IPS DF 6.9 (cell line): ENCODE data around the gene ATF3.

Experiments
- DNase-seq: peaks from one replicate; pipeline ENCODE4 v3.0.0-alpha.2; 2013; ENCODE audit warnings: low read depth, low spot score
- H3K27ac ChIP-seq: one replicate; pipeline ENCODE4 v1.5.1; 2013; ENCODE audit warnings: low read length, control low read depth
- H3K27me3 ChIP-seq: 2 replicates; pipeline ENCODE4 v1.6.1; 2013; ENCODE audit warnings: mild to moderate bottlenecking, low read length; ENCODE audit not compliant: control insufficient read depth, insufficient read depth
- H3K36me3 ChIP-seq: 2 replicates; pipeline ENCODE4 v1.6.1; 2013; ENCODE audit warnings: low read length; ENCODE audit not compliant: control insufficient read depth, insufficient read depth
- H3K4me1 ChIP-seq: 2 replicates; pipeline ENCODE4 v1.6.1; 2013; ENCODE audit warnings: low read length; ENCODE audit not compliant: control insufficient read depth, insufficient read depth
- H3K4me3 ChIP-seq: 2 replicates; pipeline ENCODE4 v1.5.1; 2013; ENCODE audit warnings: mild to moderate bottlenecking, low read length
- H3K9me3 ChIP-seq: 2 replicates; pipeline ENCODE4 v1.6.1; 2013; ENCODE audit warnings: low read length, inconsistent platforms; ENCODE audit not compliant: control insufficient read depth, insufficient read depth
- WGBS: extraction: QIAGEN DNeasy Blood & Tissue Kit; methylation state at CpG from one replicate; pipeline ENCODE4 v1.1.7; 2013; ENCODE audit warnings: mixed read lengths, missing lambda C conversion rate; ENCODE audit not compliant: insufficient read length, insufficient coverage; 5-methylcytosine and 5-hydroxymethylcytosine counted together

ATF3 gene

DNA sequence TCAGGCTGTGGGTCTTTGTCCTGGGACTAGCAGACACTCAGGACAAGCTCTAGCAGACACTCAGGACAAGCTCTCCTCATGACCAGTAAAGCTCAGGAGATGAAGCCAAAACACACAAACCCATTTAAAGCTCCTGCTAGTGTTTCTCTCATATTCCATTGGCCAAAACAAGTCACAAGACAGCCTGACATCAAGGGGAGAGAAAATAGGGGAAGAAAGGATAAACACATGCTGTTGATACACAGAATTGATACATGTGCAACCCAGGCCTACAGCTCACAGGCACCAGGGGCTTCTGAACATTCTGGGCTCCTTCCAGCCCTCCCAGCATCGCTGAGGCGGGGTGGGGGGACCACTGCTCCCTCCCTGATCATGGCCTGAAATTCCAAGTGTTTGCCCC lies 35.3 kb downstream of the ATF3 start:
- Histone ChIP-seq H3K36me3 (no peaks in the 10 kb centered on the region), H3K4me1 (no peaks in the 10 kb centered on the region), H3K27me3 (no peaks in the 10 kb centered on the region), H3K27ac (no peak overlapping the region), H3K9me3 (no peaks in the 10 kb centered on the region), H3K4me3 (no peak overlapping the region)
- WGBS = no CpG with 5 or more reads among the region's 2 CpGs
- no peak for DNase-seq

DNA sequence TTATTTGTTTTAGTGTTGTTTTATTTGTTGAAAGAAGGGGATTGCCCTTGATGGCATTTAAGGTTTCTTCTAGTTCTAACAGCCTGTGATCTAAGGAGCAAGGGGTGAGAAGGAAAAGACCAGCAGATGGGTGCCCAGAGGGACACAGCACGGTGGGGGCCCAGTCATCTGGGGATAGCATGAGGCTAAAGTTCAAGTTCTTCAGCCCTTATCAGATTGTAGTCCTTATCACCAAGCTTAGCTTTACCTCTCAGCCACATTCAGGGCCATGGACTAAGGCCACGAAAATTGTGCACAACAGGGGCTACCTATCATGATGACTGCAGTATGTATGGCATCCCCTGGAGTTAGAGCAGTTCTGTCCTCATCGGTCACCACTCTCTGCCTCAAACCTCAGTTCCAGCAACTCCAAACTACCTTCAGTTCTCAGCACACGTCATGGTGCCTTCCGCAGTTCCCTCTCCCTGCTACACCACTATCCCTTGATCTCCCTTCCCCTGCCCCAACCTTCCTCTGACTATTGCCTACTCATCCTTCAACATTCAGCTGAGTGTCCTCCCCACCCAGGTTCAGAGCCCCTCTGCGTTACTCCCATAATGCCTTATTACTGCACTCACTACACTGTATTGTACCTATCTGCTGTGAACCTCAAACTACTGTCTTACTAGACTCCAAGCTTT lies 36.4 kb downstream of the ATF3 start:
- no peak overlapping the region for H3K27ac ChIP-seq
- no peaks in the 10 kb centered on the region for H3K4me1 ChIP-seq
- H3K36me3 ChIP-seq = no peaks in the 10 kb centered on the region
- no peaks in the 10 kb centered on the region for H3K27me3 ChIP-seq
- H3K4me3 ChIP-seq = no peak overlapping the region
- WGBS = no CpG with 5 or more reads among the region's 6 CpGs
- no peak for DNase-seq
- H3K9me3 ChIP-seq = no peaks in the 10 kb centered on the region

DNA sequence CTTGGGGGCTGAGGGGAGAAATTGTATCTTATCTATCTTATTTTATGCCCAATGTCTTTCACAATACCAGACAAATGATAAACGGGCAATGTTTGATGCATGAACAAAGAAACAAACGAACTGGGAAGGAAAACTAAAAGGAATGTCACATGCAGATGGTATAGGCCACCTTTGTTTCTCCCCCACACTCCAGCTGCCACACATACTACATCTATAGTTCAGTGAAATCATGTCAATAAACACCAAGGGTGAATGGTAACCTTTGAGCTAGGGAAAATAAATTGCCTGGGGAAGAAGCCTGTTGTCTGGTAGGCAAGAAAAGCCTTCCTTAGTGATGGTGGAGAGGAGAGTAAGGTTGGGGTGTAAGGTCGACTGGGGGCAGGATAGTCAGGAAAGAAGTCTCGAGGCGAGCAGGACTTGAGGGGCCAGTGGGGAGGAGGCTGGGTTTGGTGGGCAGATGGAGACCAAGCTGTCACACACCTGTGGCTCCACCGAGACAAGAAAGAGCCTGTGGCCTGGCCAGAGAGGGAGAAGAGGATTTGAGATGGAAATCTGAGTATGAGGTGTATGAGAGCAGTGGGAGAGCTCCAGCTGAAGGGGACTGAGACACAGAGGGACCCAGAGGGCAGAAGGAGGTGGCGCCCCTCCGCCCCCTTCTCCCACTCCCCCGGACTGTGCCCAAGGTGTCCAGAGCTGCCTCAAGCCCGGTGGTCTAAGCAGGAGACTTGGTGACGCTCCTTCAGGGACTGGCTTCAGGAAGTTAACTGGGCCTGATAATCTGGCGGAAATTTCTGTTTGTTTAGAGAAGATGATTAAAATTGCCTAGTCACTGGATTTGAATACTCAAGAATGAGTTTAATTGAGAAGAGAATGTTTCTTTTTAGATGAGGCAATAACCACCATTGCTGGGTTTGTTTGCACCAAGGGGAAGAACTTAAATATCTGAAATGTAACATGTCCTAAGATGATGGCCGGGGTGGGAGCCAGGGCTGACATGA lies 37.3 kb downstream of the ATF3 start:
- H3K4me3 ChIP-seq = no peak overlapping the region
- H3K27ac ChIP-seq = no peak overlapping the region
- no CpG with 5 or more reads among the region's 13 CpGs for WGBS
- no peaks in the 10 kb centered on the region for H3K36me3 ChIP-seq
- H3K4me1 ChIP-seq = no peaks in the 10 kb centered on the region
- H3K9me3 ChIP-seq = no peaks in the 10 kb centered on the region
- DNase-seq = no peak
- no peaks in the 10 kb centered on the region for H3K27me3 ChIP-seq

DNA sequence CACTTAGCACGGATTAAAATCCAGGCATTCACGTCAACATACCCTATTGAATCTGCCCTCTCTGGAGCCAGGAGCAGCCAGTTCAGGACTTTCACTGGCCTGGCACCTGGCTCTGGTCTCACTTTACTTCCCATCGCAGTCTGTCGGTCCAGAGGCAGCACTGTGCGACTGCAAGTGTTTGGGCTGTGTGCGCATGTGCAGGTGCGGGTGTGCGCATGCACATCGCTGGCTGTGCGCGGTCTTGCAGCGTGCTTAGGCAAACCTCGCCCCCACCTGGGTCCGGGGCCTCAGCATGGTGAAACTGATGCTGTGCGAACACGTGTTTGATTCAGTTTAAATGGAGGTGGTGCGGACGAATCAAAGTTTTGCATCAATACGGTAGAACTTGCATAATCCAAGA lies 38.0 kb downstream of the ATF3 start:
- H3K4me1 ChIP-seq = no peaks in the 10 kb centered on the region
- H3K4me3 ChIP-seq = no peak overlapping the region
- no peaks in the 10 kb centered on the region for H3K9me3 ChIP-seq
- DNase-seq = no peak
- no CpG with 5 or more reads among the region's 19 CpGs for WGBS
- H3K27ac ChIP-seq = no peak overlapping the region
- no peaks in the 10 kb centered on the region for H3K27me3 ChIP-seq
- no peaks in the 10 kb centered on the region for H3K36me3 ChIP-seq

DNA sequence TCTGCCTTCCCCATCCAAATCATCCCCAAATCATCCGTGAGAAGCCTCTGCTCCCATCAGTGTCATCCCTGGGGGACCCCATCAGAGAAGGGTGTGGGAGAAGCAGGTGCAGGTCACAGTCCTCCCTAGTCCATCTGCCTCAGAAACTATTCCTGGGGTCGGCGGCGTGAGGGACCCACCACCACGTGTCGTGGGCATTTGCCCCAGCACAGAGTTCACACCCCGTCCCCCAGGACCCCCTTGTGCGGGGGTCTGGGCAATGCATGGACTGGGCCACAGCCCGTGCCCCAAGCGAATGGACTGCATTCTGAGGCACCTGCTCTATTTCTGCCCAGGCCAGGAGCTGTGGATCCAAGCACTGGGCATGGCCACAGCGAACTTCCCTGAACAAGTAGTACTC lies 38.4 kb downstream of the ATF3 start:
- no peaks in the 10 kb centered on the region for H3K9me3 ChIP-seq
- no peak overlapping the region for H3K4me3 ChIP-seq
- no peaks in the 10 kb centered on the region for H3K27me3 ChIP-seq
- DNase-seq = no peak
- no CpG with 5 or more reads among the region's 11 CpGs for WGBS
- H3K4me1 ChIP-seq = no peaks in the 10 kb centered on the region
- no peaks in the 10 kb centered on the region for H3K36me3 ChIP-seq
- H3K27ac ChIP-seq = no peak overlapping the region

DNA sequence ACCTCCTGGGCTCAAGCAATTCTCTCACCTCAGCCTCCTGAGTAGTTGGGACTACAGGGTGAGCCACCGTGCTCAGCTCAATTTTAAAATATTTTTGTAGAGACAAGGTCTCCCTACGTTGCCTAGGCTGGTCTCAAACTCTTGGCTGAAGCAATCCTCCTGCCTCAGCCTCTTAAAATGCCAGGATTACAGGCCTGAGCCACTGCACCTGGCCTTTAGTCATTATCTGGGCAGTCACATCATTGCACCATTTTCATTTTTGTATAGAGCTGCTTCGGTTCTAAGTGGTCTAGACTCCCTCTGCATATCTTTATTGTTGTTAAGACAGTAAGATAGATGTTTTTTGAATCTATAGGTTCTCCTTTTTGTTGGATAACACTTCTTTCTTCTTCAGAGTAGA lies 39.9 kb downstream of the ATF3 start:
- Histone ChIP-seq H3K27me3 (no peaks in the 10 kb centered on the region), H3K36me3 (no peaks in the 10 kb centered on the region), H3K4me3 (no peak overlapping the region), H3K4me1 (no peaks in the 10 kb centered on the region), H3K27ac (no peak overlapping the region), H3K9me3 (no peaks in the 10 kb centered on the region)
- no CpG with 5 or more reads among the region's 3 CpGs for WGBS
- no peak for DNase-seq

DNA sequence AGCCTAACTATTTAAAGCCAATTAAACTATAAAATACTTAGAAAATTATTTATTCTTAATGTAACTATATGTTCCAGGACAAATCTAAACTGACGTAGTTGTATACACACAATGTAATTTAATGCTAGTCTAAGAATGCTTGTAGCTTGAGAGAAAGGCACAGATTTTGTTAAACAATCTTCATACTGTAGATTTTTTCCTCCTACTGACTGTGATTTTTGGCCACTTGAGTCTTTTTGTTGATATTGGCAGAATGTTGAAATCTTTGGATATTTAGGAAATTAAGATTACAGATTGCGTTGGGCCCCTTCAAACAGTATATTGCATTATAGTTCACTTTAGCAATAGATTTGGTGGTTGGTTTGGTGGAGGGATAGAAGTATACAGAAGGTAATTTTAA lies 40.5 kb downstream of the ATF3 start:
- WGBS = no CpG with 5 or more reads among the region's 2 CpGs
- Histone ChIP-seq H3K27ac (no peak overlapping the region), H3K4me3 (no peak overlapping the region), H3K36me3 (no peaks in the 10 kb centered on the region), H3K9me3 (no peaks in the 10 kb centered on the region), H3K27me3 (no peaks in the 10 kb centered on the region), H3K4me1 (no peaks in the 10 kb centered on the region)
- no peak for DNase-seq

DNA sequence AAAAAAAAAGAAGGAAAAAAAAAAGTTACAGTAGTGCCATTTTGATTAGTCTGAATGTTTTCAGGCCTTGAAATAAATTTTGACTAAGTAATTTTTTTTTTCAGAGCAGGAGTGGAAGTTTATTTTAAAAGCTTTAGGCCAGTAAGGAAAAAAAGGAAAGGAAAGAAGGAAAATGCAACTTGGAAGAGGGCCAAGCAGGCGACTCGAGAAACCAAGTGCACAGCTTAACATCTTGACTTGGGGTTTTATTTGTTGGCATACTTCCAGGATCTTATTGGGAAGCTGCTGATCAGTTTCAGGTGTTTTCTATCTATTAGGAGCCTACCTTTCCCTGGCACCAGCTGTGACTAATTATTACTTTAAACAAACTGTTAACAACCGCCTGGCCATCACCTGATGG lies 41.7 kb downstream of the ATF3 start:
- no peaks in the 10 kb centered on the region for H3K9me3 ChIP-seq
- H3K4me1 ChIP-seq = no peaks in the 10 kb centered on the region
- no peak for DNase-seq
- no CpG with 5 or more reads among the region's 3 CpGs for WGBS
- H3K36me3 ChIP-seq = no peaks in the 10 kb centered on the region
- no peak overlapping the region for H3K4me3 ChIP-seq
- no peaks in the 10 kb centered on the region for H3K27me3 ChIP-seq
- H3K27ac ChIP-seq = no peak overlapping the region

DNA sequence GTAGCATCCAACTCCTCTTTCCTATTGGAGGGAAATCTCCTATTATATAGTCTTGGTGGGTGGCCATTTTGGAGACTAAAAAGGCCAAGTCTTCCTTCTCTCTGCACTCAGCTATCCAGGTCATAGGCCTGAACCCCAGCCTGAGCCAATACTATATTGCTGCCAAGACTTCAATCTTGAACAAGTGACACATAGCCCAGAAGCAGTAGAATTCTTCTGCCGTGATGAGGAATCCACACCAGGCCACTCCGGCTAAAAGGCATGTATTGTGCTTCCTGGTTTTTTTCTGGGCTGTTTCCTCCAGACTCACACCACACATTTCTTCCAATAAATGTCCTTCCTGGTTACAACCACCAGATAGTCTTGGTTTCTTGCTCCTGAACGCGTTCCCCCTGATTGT lies 43.0 kb downstream of the ATF3 start:
- H3K4me1 ChIP-seq = no peaks in the 10 kb centered on the region

DNA sequence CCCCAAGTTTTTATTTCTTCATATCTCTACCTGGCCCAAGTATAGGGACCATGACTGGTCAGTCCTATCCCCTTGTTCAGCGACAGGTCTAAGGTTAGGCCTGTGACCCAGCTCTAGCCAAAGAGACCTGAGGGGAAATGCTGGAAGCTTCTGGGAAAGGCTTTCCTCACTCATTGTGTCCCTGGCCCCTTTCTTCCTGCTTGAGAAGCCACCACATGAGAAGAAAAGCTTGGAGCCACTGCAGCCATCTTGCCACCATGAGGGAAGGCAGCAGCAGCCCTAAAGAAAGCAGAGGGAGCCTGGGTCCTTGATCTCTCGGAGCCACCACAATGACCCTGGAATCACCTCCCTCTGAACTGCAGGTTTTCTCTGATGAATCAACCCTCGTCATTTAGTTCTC lies 43.4 kb downstream of the ATF3 start:
- H3K36me3 ChIP-seq = no peaks in the 10 kb centered on the region
- no peaks in the 10 kb centered on the region for H3K27me3 ChIP-seq
- WGBS = no CpG with 5 or more reads among the region's 3 CpGs
- no peaks in the 10 kb centered on the region for H3K4me1 ChIP-seq
- no peaks in the 10 kb centered on the region for H3K9me3 ChIP-seq
- H3K4me3 ChIP-seq = no peak overlapping the region
- no peak for DNase-seq
- no peak overlapping the region for H3K27ac ChIP-seq

More for the DNA sequence above, 43.0 kb downstream of the ATF3 start:
- no CpG with 5 or more reads among the region's 4 CpGs for WGBS
- H3K9me3 ChIP-seq = no peaks in the 10 kb centered on the region
- no peak for DNase-seq
- no peak overlapping the region for H3K27ac ChIP-seq
- no peaks in the 10 kb centered on the region for H3K27me3 ChIP-seq
- H3K36me3 ChIP-seq = no peaks in the 10 kb centered on the region
- H3K4me3 ChIP-seq = no peak overlapping the region
